GM23248 (cell line): ENCODE results near the gene OR1D5. TPM values are rescaled to one million over a fixed set of nuclear protein-coding genes. Genes with fewer than 3 reads are reported as not detected.

ENCODE experiments used
- DNase-seq: peaks from one replicate; pipeline ENCODE4 v3.0.0-alpha.2; 2015
- H2AFZ ChIP-seq: fragments of 200-600 bp; sonication (generic); 2 replicates; pipeline ENCODE4 v1.6.1; 2016; ENCODE audit warnings: antibody characterized with exemption
- H3F3A ChIP-seq: fragments of 200-600 bp; sonication (generic); 2 replicates; pipeline ENCODE4 v1.6.1; 2016; ENCODE audit warnings: mild to moderate bottlenecking, antibody characterized with exemption, mixed run types; ENCODE audit not compliant: insufficient read depth
- H3K27ac ChIP-seq: fragments of 200-600 bp; sonication (generic); 2 replicates; pipeline ENCODE4 v1.5.1; 2016; ENCODE audit warnings: mild to moderate bottlenecking
- H3K27me3 ChIP-seq: fragments of 200-600 bp; sonication (generic); replicated peaks from 2 replicates; pipeline ENCODE4 v1.6.1; 2016; ENCODE audit warnings: mild to moderate bottlenecking; ENCODE audit not compliant: insufficient read depth
- H3K36me3 ChIP-seq: fragments of 200-600 bp; sonication (generic); 2 replicates; pipeline ENCODE4 v1.6.1; 2016; ENCODE audit warnings: low read depth, mild to moderate bottlenecking
- H3K4me1 ChIP-seq: fragments of 200-600 bp; sonication (generic); 2 replicates; pipeline ENCODE4 v1.6.1; 2016; ENCODE audit warnings: mild to moderate bottlenecking; ENCODE audit not compliant: insufficient read depth
- H3K4me2 ChIP-seq: fragments of 200-600 bp; sonication (generic); one replicate; pipeline ENCODE4 v1.6.1; 2016; ENCODE audit warnings: mild to moderate bottlenecking; ENCODE audit not compliant: unreplicated experiment
- H3K4me3 ChIP-seq: fragments of 200-600 bp; sonication (generic); 2 replicates; pipeline ENCODE4 v1.5.1; 2016; ENCODE audit warnings: mild to moderate bottlenecking
- H3K79me2 ChIP-seq: fragments of 200-600 bp; sonication (generic); 2 replicates; pipeline ENCODE4 v1.6.1; 2016; ENCODE audit warnings: mild to moderate bottlenecking; ENCODE audit not compliant: insufficient read depth
- H3K9ac ChIP-seq: fragments of 200-600 bp; sonication (generic); 2 replicates; pipeline ENCODE4 v1.6.1; 2016; ENCODE audit warnings: mild to moderate bottlenecking
- H3K9me2 ChIP-seq: fragments of 200-600 bp; sonication (generic); 2 replicates; pipeline ENCODE4 v1.6.1; 2016; ENCODE audit warnings: mixed run types, mild to moderate bottlenecking, moderate library complexity; ENCODE audit not compliant: insufficient read depth
- H3K9me3 ChIP-seq: fragments of 200-600 bp; sonication (generic); one replicate; pipeline ENCODE4 v1.6.1; 2017; ENCODE audit warnings: low read depth
- H4K20me1 ChIP-seq: fragments of 200-600 bp; sonication (generic); 2 replicates; pipeline ENCODE4 v1.6.0; 2016; ENCODE audit not compliant: insufficient read depth
- EZH2 ChIP-seq: fragments of 200-600 bp; sonication (generic); IDR thresholded peaks from 2 replicates; pipeline ENCODE4 v1.6.1; 2018; ENCODE audit warnings: antibody characterized with exemption, mild to moderate bottlenecking; ENCODE audit not compliant: insufficient read depth, poor library complexity, severe bottlenecking
- EZH2phosphoT487 ChIP-seq: fragments of 200-600 bp; sonication (generic); IDR thresholded peaks from 2 replicates; pipeline ENCODE4 v1.6.1; 2018; ENCODE audit warnings: antibody characterized with exemption, moderate library complexity, mild to moderate bottlenecking, low read depth; ENCODE audit not compliant: insufficient read depth
- WGBS, 2 experiments: methylation state at CpG; one replicate each; pipeline ENCODE4 v1.1.6; 2015 to 2017; ENCODE audit warnings: low lambda C conversion rate in 2 of 2, low coverage in 1 of 2; ENCODE audit errors: missing lambda C conversion rate in 2 of 2; 5-methylcytosine and 5-hydroxymethylcytosine counted together
- in situ Hi-C: fragments of 300-500 bp; cut with MboI; formaldehyde crosslinking; loops from 2 replicates; pipeline ENCODE4 v1.15.0; 2020
- polyA plus RNA-seq: library from polyadenylated mRNA; unstranded; fragments of >200 nt; fragmentation: Nextera tagmentation; extraction: Ambion mirVana; gene quantifications from 2 replicates; pipeline ENCODE4 v1.2.1, GENCODE V29; 2016
- total RNA-seq: library from RNA; depleted of rRNA; stranded (reverse); fragments of >200 nt; shearing (Covaris generic); gene quantifications from 2 replicates; pipeline ENCODE4 v1.2.3, GENCODE V29; 2014

The OR1D5 gene
- total and polyA plus RNA-seq, 2 experiments from 2014 or later = not detected

GRCh38 chr17:3029213-3029913, 34.0 kb downstream of the OR1D5 start:
- H4K20me1 ChIP-seq = no peaks in the 10 kb centered on the region
- no peaks in the 10 kb centered on the region for H3K79me2 ChIP-seq
- H3K9me2 ChIP-seq = no peaks in the 10 kb centered on the region
- no peak overlapping the region for H3K27ac ChIP-seq
- H3K36me3 ChIP-seq = no peaks in the 10 kb centered on the region
- WGBS, 2 experiments = 87 to 92% methylated on average over 19 of the region's 19 CpGs
- no peak overlapping the region for H3K4me3 ChIP-seq
- H3K4me1 ChIP-seq = no peaks in the 10 kb centered on the region
- no peak overlapping the region for H2AFZ ChIP-seq
- TF ChIP-seq EZH2phosphoT487 (no peak), EZH2 (no peak)
- no peak overlapping the region for H3K4me2 ChIP-seq
- no peak for DNase-seq
- H3K9ac ChIP-seq = no peak overlapping the region
- in situ Hi-C loops = loop anchor here (25.0 kb wide), 1 partner anchor 608 kb away; the partner anchor contains the start of genes CTNS and SHPK
- H3K9me3 ChIP-seq = no peaks in the 10 kb centered on the region
- H3F3A ChIP-seq = no peaks in the 10 kb centered on the region
- no peaks in the 10 kb centered on the region for H3K27me3 ChIP-seq

DNA sequence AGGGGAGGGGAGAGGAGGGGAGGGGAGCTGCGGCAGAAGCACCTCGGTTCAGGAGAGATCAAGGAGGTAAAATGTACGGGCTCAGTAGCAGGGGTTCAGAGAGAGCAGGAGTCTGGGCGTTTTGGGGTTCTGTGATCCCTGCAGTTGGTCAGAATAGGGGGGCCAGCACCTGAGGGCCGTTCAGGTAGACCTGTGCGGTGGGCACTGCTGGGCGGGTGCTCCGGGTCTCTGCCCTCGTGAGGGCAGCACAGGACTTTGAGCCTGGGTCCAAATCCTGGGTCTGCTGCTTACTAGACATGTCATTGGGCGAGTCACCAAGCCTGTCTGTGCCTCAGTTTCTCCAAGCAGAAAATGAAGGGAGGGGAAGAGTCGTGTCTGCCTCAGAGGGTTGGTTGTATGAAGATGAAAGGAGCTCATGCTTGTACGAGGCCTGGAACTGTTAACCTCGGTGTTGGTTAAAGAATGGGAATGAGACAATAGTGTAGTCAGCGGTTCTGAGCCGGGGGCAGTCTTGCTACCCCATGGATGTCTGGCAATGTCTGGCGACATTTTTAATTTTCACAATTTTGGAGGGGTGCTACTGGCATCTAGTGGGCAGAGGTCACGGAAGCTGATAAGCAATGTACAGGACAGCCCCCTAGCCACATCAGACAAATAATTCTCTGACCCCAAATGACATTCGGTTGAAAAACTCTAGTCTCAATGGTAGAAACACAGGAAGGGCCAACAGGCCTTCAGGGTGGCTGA, 35.4 kb downstream of the OR1D5 start:
- H3K4me2 ChIP-seq = no peak overlapping the region
- H3K4me3 ChIP-seq = no peak overlapping the region
- no peaks in the 10 kb centered on the region for H3K9me2 ChIP-seq
- H3K27ac ChIP-seq = no peak overlapping the region
- H3K9me3 ChIP-seq = no peaks in the 10 kb centered on the region
- no peaks in the 10 kb centered on the region for H4K20me1 ChIP-seq
- no peaks in the 10 kb centered on the region for H3K4me1 ChIP-seq
- no peak overlapping the region for H2AFZ ChIP-seq
- no peak overlapping the region for H3K9ac ChIP-seq
- no peaks in the 10 kb centered on the region for H3K79me2 ChIP-seq
- 73 to 75% methylated on average over 14 to 18 of the region's 18 CpGs for WGBS, 2 experiments
- H3K36me3 ChIP-seq = no peaks in the 10 kb centered on the region
- in situ Hi-C loops = loop anchor here (25.0 kb wide), 1 partner anchor 609 kb away; the partner anchor contains the start of genes CTNS and SHPK
- no peak for DNase-seq
- no peaks in the 10 kb centered on the region for H3F3A ChIP-seq
- TF ChIP-seq EZH2 = no peak
- no peak for TF ChIP-seq EZH2phosphoT487
- H3K27me3 ChIP-seq = no peaks in the 10 kb centered on the region

DNA sequence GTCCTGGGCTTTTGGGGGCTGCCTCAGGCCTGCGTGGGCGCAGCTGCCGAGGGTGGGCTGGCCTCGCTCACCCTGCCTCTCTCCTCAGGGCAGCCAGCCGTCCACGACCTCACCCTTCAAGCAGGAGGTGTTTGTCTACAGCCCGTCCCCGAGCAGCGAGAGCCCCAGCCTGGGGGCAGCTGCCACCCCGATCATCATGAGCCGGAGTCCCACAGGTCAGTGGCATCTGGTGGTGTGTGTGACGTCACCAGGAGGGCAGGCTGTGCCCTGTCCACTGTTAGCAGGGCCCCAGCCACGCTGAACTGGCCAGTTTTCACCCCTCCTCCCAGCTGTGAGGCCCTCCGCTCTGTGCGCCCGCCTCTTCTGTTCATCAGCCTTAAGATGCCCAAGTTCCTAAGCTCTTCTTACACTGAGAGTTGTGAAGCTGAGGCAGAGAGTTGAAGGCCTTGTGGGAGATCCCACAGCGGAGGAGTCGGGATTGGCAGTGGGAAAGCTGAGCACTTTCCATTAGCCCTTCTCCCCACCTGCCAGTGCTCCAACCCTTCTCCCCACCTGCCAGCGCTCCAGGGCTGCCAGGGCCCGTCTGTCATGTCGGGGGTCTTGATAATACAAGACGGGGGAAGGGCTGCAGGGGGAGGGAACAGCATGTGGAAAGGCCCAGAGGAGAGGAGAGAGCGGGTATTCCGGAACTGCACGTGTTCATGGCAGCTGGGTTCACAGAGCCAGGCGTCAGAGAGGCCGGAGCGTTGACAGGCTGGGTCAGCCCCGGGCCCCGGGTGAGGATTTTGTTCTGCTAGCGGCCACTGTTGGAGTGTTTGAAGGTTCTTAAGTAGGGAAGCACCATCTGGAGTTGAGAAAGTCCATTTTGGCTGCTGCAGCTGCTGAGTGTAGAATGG, 36.3 kb downstream of the OR1D5 start:
- in situ Hi-C loops = loop anchor here (25.0 kb wide), 1 partner anchor 610 kb away; the partner anchor contains the start of genes CTNS and SHPK
- H3K9me3 ChIP-seq = peaks cover 4% of the 10 kb centered on the region

More for the DNA sequence above, 36.3 kb downstream of the OR1D5 start:
- Histone ChIP-seq H3K4me3 (no peak overlapping the region), H2AFZ (no peak overlapping the region), H3K27me3 (no peaks in the 10 kb centered on the region), H3K27ac (no peak overlapping the region), H3F3A (no peaks in the 10 kb centered on the region), H3K79me2 (no peaks in the 10 kb centered on the region), H3K4me2 (no peak overlapping the region), H3K36me3 (0 out of 2 replicates have a peak, but pooled peaks cover 5% of the 10 kb centered on the region), H3K4me1 (no peaks in the 10 kb centered on the region), H4K20me1 (no peaks in the 10 kb centered on the region), H3K9me2 (no peaks in the 10 kb centered on the region), H3K9ac (no peak overlapping the region)
- 58 to 64% methylated on average over 26 to 31 of the region's 31 CpGs for WGBS, 2 experiments
- TF ChIP-seq EZH2 (no peak), EZH2phosphoT487 (no peak)
- DNase-seq = no peak
